Mesothelial cell of epicardium (in vitro differentiated cells): Measurements from ENCODE around the gene RPS19. TPM values are rescaled to one million over a fixed set of nuclear protein-coding genes. Genes with fewer than 3 reads are reported as not detected.
A peak's percentile ranks its signal among the peaks of the same experiment; 100 is the strongest.

Experiments used
- DNase-seq, 2 experiments: peaks; one replicate each; pipeline ENCODE4 v3.0.0; 2021; ENCODE audit warnings: low spot score in 2 of 2; ENCODE audit not compliant: unreplicated experiment in 2 of 2
- H3K27ac Mint-ChIP-seq: 2 replicates; pipeline ENCODE4 v1.8.0; 2021; ENCODE audit warnings: mixed read lengths
- H3K27me3 Mint-ChIP-seq: 2 replicates; pipeline ENCODE4 v1.8.0; 2021; ENCODE audit warnings: low read depth, mixed read lengths
- H3K36me3 Mint-ChIP-seq: 2 replicates; pipeline ENCODE4 v1.8.0; 2021; ENCODE audit warnings: mixed read lengths
- H3K4me1 Mint-ChIP-seq: 2 replicates; pipeline ENCODE4 v1.8.0; 2021; ENCODE audit warnings: mixed read lengths
- H3K4me3 Mint-ChIP-seq: 2 replicates; pipeline ENCODE4 v1.8.0; 2021; ENCODE audit warnings: mild to moderate bottlenecking, moderate library complexity, mixed read lengths
- H3K9me3 Mint-ChIP-seq: 2 replicates; pipeline ENCODE4 v1.8.0; 2021; ENCODE audit warnings: mixed read lengths
- CTCF ChIP-seq: fragments of 200-600 bp; sonication (generic); IDR thresholded peaks from one replicate; pipeline ENCODE4 v1.5.0; 2021; ENCODE audit warnings: antibody characterized with exemption; ENCODE audit not compliant: unreplicated experiment
- total RNA-seq: library from RNA; stranded (reverse); gene quantifications from 3 replicates; pipeline ENCODE4 v1.2.1, GENCODE V29; 2021

The RPS19 gene
- total RNA-seq, 1 donor from 2014 or later = 2,197 TPM

- H3K4me3 Mint-ChIP-seq = peak within 1 kb of the TSS; percentile 93
Observed at GRCh38 chr19:41882568-41883462, 22.8 kb downstream of the RPS19 start, which contains the start of gene ARHGEF1. Gene ARHGEF1 (plus strand): TSS chr19:41883184. CDS start chr19:41888083, 4,899 bp downstream.

GRCh38 chr19:41883463-41883820 is 23.4 kb downstream of the RPS19 start:
- Mint-ChIP-seq H3K4me1 (peaks cover 24% of the 10 kb centered on the region), H3K27me3 (peaks cover 37% of the 10 kb centered on the region), H3K9me3 (no peaks in the 10 kb centered on the region), H3K4me3 (peak overlapping the region; percentile 93), H3K36me3 (no peaks in the 10 kb centered on the region), H3K27ac (peak overlapping the region; percentile 87)
- TF ChIP-seq CTCF = no peak
- DNase-seq = no peak

More at GRCh38 chr19:41882568-41883462, 22.8 kb downstream of the RPS19 start, which contains the start of gene ARHGEF1:
- TF ChIP-seq CTCF = no peak
- peaks cover 24% of the 10 kb centered on the region for H3K4me1 Mint-ChIP-seq
- H3K27me3 Mint-ChIP-seq = peaks cover 42% of the 10 kb centered on the region
- H3K36me3 Mint-ChIP-seq = no peaks in the 10 kb centered on the region
- peak; percentile 26 to 44 for DNase-seq
- H3K27ac Mint-ChIP-seq = peak within 1 kb of the TSS; percentile 87
- H3K9me3 Mint-ChIP-seq = no peaks in the 10 kb centered on the region

DNA sequence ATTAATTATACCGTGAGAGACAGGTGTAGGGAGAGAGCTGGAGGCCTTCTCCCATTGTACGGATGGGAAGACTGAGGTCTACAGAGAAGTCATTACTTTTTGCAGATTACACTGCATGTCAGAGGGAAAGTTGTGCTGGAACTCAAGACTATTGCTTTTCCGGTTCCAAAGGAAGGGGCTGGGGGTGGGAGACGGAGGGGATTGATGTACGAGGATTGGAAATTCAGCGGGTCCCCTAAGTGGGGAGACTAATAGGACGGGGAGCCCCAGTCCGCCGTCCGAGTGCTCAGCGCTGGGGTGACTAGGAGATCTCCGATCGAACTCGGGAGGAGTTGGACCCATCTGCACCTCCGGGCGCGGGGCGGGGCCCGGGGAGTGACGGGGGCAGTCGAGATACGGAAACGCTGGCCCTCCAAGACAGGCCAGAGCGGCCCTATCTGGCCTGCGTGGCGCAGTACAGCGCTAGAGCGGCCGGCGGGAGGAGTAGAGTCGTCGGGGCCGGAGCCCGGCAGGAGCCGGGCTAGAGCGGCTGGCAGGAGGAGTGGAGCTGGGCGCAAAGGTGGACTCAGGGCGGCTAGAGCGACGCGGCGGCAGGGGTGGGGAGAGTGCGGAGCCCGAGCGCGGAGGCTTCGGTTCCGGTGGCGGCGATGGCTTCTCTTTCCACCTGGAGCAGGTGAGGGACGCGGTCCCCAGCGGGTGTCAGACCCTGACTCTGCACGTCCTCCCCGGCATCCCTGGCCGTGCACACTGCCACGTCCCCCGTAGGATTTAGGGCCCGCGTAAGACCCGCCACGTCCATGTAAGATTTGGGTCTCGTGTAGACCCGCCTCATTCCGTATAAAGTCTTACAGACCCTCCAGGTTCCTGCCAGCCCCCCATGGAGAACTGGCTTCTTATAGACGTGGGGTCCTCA is 24.0 kb downstream of the RPS19 start:
- Mint-ChIP-seq H3K27ac (peak overlapping the region; percentile 87), H3K4me3 (peak overlapping the region; percentile 93), H3K4me1 (peaks cover 24% of the 10 kb centered on the region), H3K36me3 (no peaks in the 10 kb centered on the region), H3K9me3 (no peaks in the 10 kb centered on the region), H3K27me3 (peaks cover 33% of the 10 kb centered on the region)
- peak; percentile 84 to 89 for DNase-seq
- TF ChIP-seq CTCF = no peak

- Mint-ChIP-seq H3K9me3 (no peaks in the 10 kb centered on the region), H3K4me1 (peaks cover 24% of the 10 kb centered on the region), H3K27me3 (peaks cover 12% of the 10 kb centered on the region), H3K36me3 (peaks cover 5% of the 10 kb centered on the region), H3K4me3 (no peak overlapping the region), H3K27ac (no peak overlapping the region)
- DNase-seq = no peak
- TF ChIP-seq CTCF = no peak
Observed at GRCh38 chr19:41886761-41887710, 27.0 kb downstream of the RPS19 start.
